K562 (cell line): ENCODE results near the gene PLK5. TPM values are rescaled to one million over a fixed set of nuclear protein-coding genes. Genes with fewer than 3 reads are reported as not detected.

ENCODE experiments used
- ATAC-seq: fragments of 200-7000 bp; cut with Tn5 transposase; 3 replicates; pipeline ENCODE4 v1.9.1; 2020; ENCODE audit warnings: moderate library complexity
- BruUV-seq: library from RNA; stranded (reverse); fragments of 400-500 nt; replicated peaks from 2 replicates; lab custom pipeline; 2021; lab: Mats Ljungman, UMichigan
- CTCF ChIA-PET: fragments of 300-600 bp; formaldehyde crosslinking; extraction: SDS; loops from one replicate; lab custom pipeline; 2021; ENCODE audit warnings: low intra/inter-chr PET ratio; lab: Yijun Ruan, JAX
- POLR2A ChIA-PET: fragments of 300-600, 350-650 bp; sonication (Branson Sonifier 250); formaldehyde crosslinking; extraction: SDS; loops from one replicate; lab custom pipeline; 2021; ENCODE audit warnings: antibody characterized with exemption, inconsistent platforms; lab: Yijun Ruan, JAX
- DNase-seq, 4 experiments: peaks; one replicate each; pipeline versions ENCODE4 v3.0.0 to v3.0.0-alpha.2; 2011 to 2018; ENCODE audit warnings: low spot score in 3 of 4, mixed read lengths in 3 of 4; ENCODE audit errors: extremely low read depth in 1 of 4
- FAIRE-seq: peaks from 2 replicates; lab custom pipeline; 2011; peaks lifted over from hg19 to GRCh38; lab: Jason Lieb, UNC
- H2AFZ ChIP-seq: 2 replicates; pipeline ENCODE4 v1.6.0; 2011; ENCODE audit warnings: low read depth, low read length, control low read depth, inconsistent platforms
- H3K27ac ChIP-seq: fragments of 200-600 bp; 3 replicates; pipeline ENCODE4 v1.8.0; 2011; ENCODE audit warnings: low read depth, mild to moderate bottlenecking, control low read depth, inconsistent platforms, low read length, moderate library complexity, mixed read lengths; ENCODE audit errors: extremely low read depth
- H3K27me3 ChIP-seq, 2 experiments: fragments of 300-600 bp in 1 of 2; 2 replicates in 1 of 2; 3 replicates in 1 of 2; pipeline versions ENCODE4 v1.6.0 to v1.8.0; 2011; ENCODE audit warnings: inconsistent platforms in 2 of 2, low read length in 2 of 2, mild to moderate bottlenecking in 1 of 2, mixed read lengths in 1 of 2, moderate library complexity in 1 of 2; ENCODE audit not compliant: control insufficient read depth in 2 of 2, insufficient read depth in 2 of 2
- H3K36me3 ChIP-seq: fragments of 300-600 bp; 3 replicates; pipeline ENCODE4 v1.8.0; 2011; ENCODE audit warnings: mild to moderate bottlenecking, low read length, inconsistent platforms; ENCODE audit not compliant: control insufficient read depth, insufficient read depth
- H3K4me1 ChIP-seq, 2 experiments: fragments of 200-600 bp in 1 of 2; replicated peaks in 1 of 2; 2 replicates in 1 of 2; 3 replicates in 1 of 2; pipeline versions ENCODE4 v1.5.1 to v1.8.0; 2011; ENCODE audit warnings: inconsistent platforms in 2 of 2, low read length in 2 of 2, mild to moderate bottlenecking in 1 of 2, mixed read lengths in 1 of 2, moderate library complexity in 1 of 2; ENCODE audit not compliant: control insufficient read depth in 2 of 2, insufficient read depth in 2 of 2
- H3K4me2 ChIP-seq: 2 replicates; pipeline ENCODE4 v1.6.1; 2011; ENCODE audit warnings: low read length, control low read depth, inconsistent platforms, mixed read lengths; ENCODE audit not compliant: insufficient read depth
- H3K4me3 ChIP-seq: fragments of 200-600 bp; sonication (generic), shearing (Covaris generic); 2 replicates; pipeline ENCODE4 v1.5.1; 2016; ENCODE audit warnings: control low read depth, inconsistent platforms
- H3K79me2 ChIP-seq: fragments of 200-600 bp; 3 replicates; pipeline ENCODE4 v1.8.0; 2011; ENCODE audit warnings: low read length, inconsistent platforms; ENCODE audit not compliant: control insufficient read depth, insufficient read depth
- H3K9ac ChIP-seq, 2 experiments: 2 replicates each; pipeline versions ENCODE4 v1.6.0 to v1.6.1; 2011; ENCODE audit warnings: low read depth in 2 of 2, low read length in 2 of 2, control low read depth in 1 of 2, inconsistent platforms in 1 of 2, mild to moderate bottlenecking in 1 of 2, mixed read lengths in 1 of 2; ENCODE audit not compliant: insufficient read depth in 1 of 2
- H3K9me1 ChIP-seq: one replicate; pipeline ENCODE4 v1.6.0; 2011; ENCODE audit warnings: inconsistent platforms, mild to moderate bottlenecking, low read length, moderate library complexity; ENCODE audit not compliant: control insufficient read depth, insufficient read depth
- H3K9me3 ChIP-seq: replicated peaks from 2 replicates; pipeline ENCODE4 v1.5.1; 2011; ENCODE audit warnings: low read depth, low read length, inconsistent platforms; ENCODE audit not compliant: control insufficient read depth, insufficient read depth
- H4K20me1 ChIP-seq: replicated peaks from 2 replicates; pipeline ENCODE4 v1.6.1; 2011; ENCODE audit warnings: low read length, inconsistent platforms, mixed read lengths; ENCODE audit not compliant: control insufficient read depth, insufficient read depth
- ESRRA ChIP-seq: fragments of 450-650 bp; IDR thresholded peaks from 2 replicates; pipeline ENCODE4 v1.6.1; 2014; ENCODE audit warnings: low read depth, mild to moderate bottlenecking, moderate library complexity, borderline replicate concordance
- MIER1 ChIP-seq: fragments of 450-650 bp; IDR thresholded peaks from 2 replicates; pipeline ENCODE4 v1.6.1; 2016; ENCODE audit warnings: antibody characterized with exemption, mild to moderate bottlenecking, low read depth
- SREBF1 ChIP-seq: fragments of 150-350 bp; IDR thresholded peaks from 2 replicates; pipeline ENCODE4 v1.6.1; 2014; ENCODE audit warnings: antibody characterized with exemption, low read depth, low read length, borderline replicate concordance
- TFAM ChIP-seq: fragments of 250-450 bp; sonication (Bioruptor Pico); conservative IDR thresholded peaks from 2 replicates; pipeline ENCODE4 v1.5.0; 2021; ENCODE audit warnings: mild to moderate bottlenecking, moderate library complexity
- ZC3H4 ChIP-seq: sonication (generic); formaldehyde crosslinking; IDR thresholded peaks from 2 replicates; pipeline ENCODE4 v1.9.0; 2021; ENCODE audit warnings: missing genetic modification reagents, borderline replicate concordance
- ZKSCAN1 ChIP-seq: fragments of 150-350 bp; IDR thresholded peaks from 2 replicates; pipeline ENCODE4 v1.6.1; 2016; ENCODE audit warnings: low read depth, low read length
- ZNF124 ChIP-seq: sonication (generic); formaldehyde crosslinking; IDR thresholded peaks from 2 replicates; pipeline ENCODE4 v1.8.1; 2022; ENCODE audit warnings: missing genetic modification reagents
- WGBS: fragments of 100-300 bp; shearing (Covaris generic); methylation state at CpG from one replicate; pipeline ENCODE4 v1.1.6; 2016; ENCODE audit warnings: low coverage, mixed read lengths; ENCODE audit not compliant: insufficient coverage; ENCODE audit errors: missing lambda C conversion rate; 5-methylcytosine and 5-hydroxymethylcytosine counted together
- in situ Hi-C: fragments of 300-500 bp; cut with MboI; formaldehyde crosslinking; loops from 4 replicates; pipeline ENCODE4 v1.15.0; 2018; ENCODE audit warnings: inconsistent platforms, mixed read lengths
- intact Hi-C: fragments of 100-400 bp; cut with micrococcal nuclease; formaldehyde crosslinking; loops from 2 replicates; pipeline ENCODE4 v1.14.2; 2022
- polyA plus RNA-seq, 8 experiments: library from polyadenylated mRNA; depleted of rRNA in 4 of 8; stranded (reverse) in 5 of 8; unstranded in 3 of 8; fragments of >200 nt; fragmentation: Nextera tagmentation in 2 of 8; fragmentation: Illumina TruSeq in 1 of 8; extraction: Ambion mirVana in 2 of 8; extraction: Trizol in 1 of 8; gene quantifications; 2 replicates each; pipeline versions ENCODE4 v1.2.1 to v1.2.3, GENCODE V29; 2011 to 2014; ENCODE audit warnings: inconsistent platforms in 1 of 8, missing spikeins in 1 of 8
- total RNA-seq, 7 experiments: library from RNA; depleted of rRNA in 6 of 7; stranded (reverse); fragments of >200 nt in 6 of 7; fragmentation: Illumina TruSeq in 2 of 7; extraction: Trizol in 2 of 7; gene quantifications; 2 replicates each; pipeline versions ENCODE4 v1.2.1 to v1.2.3, GENCODE V29; 2011 to 2021; ENCODE audit warnings: low replicate concordance in 1 of 7

The PLK5 gene
- total and polyA plus RNA-seq, 9 of the 15 experiments (the other 6 are each of a cell fraction or from before 2014, with no cell fraction given) = 0.04 to 0.23 (median 0.11) TPM; not detected in 5

- H3K4me1 ChIP-seq = peaks cover 0 to 17% of the 10 kb centered on the region in 2 experiments; a peak in 2 of 5 replicates
- POLR2A ChIA-PET = interaction anchor here (0.9 kb wide), 1 partner anchor 11 kb away, joined by 5 read pairs; the partner anchor contains the start of gene MBD3
- CTCF ChIA-PET = no interaction called here
- no peak overlapping the region for H3K27ac ChIP-seq
- in situ Hi-C loops = no loop called here
- peak overlapping the region in 1 of 2 experiments; percentile 45; a peak in 2 of 4 replicates for H3K9ac ChIP-seq
- ATAC-seq = no peak
- no peaks in the 10 kb centered on the region for H4K20me1 ChIP-seq
- BruUV-seq = no TSS peak
- TF ChIP-seq ESRRA (no peak), ZKSCAN1 (no peak), TFAM (no peak), ZNF124 (no peak), SREBF1 (no peak), MIER1 (no peak), ZC3H4 (no peak)
- no peaks in the 10 kb centered on the region for H3K27me3 ChIP-seq
- no peaks in the 10 kb centered on the region for H3K9me3 ChIP-seq
- 98% methylated on average over 8 of the region's 9 CpGs for WGBS
- FAIRE-seq = no peak
- H3K9me1 ChIP-seq = no peaks in the 10 kb centered on the region
- intact Hi-C loops = no loop called here
- H3K4me3 ChIP-seq = no peak overlapping the region
- peaks cover 84% of the 10 kb centered on the region; the same call in 2 of the 3 replicates for H3K36me3 ChIP-seq
- DNase-seq = no peak
- H3K4me2 ChIP-seq = no peak overlapping the region
- H3K79me2 ChIP-seq = peaks cover 22% of the 10 kb centered on the region
- H2AFZ ChIP-seq = no peak overlapping the region
Measured at GRCh38 chr19:1582201-1582600, 58.3 kb downstream of the PLK5 start.
